Measurements from ENCODE around the gene PPIG. TPM values are rescaled to one million over a fixed set of nuclear protein-coding genes. Genes with fewer than 3 reads are reported as not detected.

The PPIG gene
- total RNA-seq = 68.1 TPM

GRCh38 chr2:169584005-169584877 is at the start of gene PPIG:
PPIG (plus strand) TSS chr2:169584351; CDS start chr2:169604042, 19,691 bp downstream.

GRCh38 chr2:169573160-169573973 is 10.8 kb upstream of the PPIG start, which contains the start of gene FASTKD1:
FASTKD1 (minus strand) TSS chr2:169573865; CDS start chr2:169572029, 1,836 bp downstream.

Other genes starting within 250 kb of the PPIG start
- gene LRP2, start 221.8 kb upstream of the PPIG start, total RNA-seq = 88.0 TPM
- 33.8 TPM for gene BBS5, start 104.9 kb upstream of the PPIG start, total RNA-seq
- gene KLHL41, start 74.6 kb upstream of the PPIG start, total RNA-seq = 209 TPM
- gene FASTKD1, start 10.5 kb upstream of the PPIG start, total RNA-seq = 51.5 TPM
- gene CFAP210, start 110.1 kb downstream of the PPIG start, total RNA-seq = 1.2 TPM
- 19.4 TPM for gene PHOSPHO2, start 110.1 kb downstream of the PPIG start, total RNA-seq
- gene KLHL23, start 149.5 kb downstream of the PPIG start, total RNA-seq = 62.1 TPM
- 114 TPM for gene SSB, start 214.5 kb downstream of the PPIG start, total RNA-seq
- gene METTL5, start 240.6 kb downstream of the PPIG start, total RNA-seq = 29.2 TPM
- gene UBR3, start 243.1 kb downstream of the PPIG start, total RNA-seq = 167 TPM

Measured in camera-type eye (tissue), 1 donor.